Breast epithelium (tissue), 4 donors: ENCODE results near the gene GLT6D1. TPM values are rescaled to one million over a fixed set of nuclear protein-coding genes. Genes with fewer than 3 reads are reported as not detected.

Experiments
- DNase-seq, 2 donors: peaks; one replicate each; pipeline ENCODE4 v3.0.0-alpha.2; 2019; ENCODE audit warnings: low spot score in 2 of 2
- H3K27ac ChIP-seq, 2 donors: fragments of 200-600 bp; sonication (generic) in 1 of 2; one replicate each; pipeline ENCODE4 v1.5.1; 2016 to 2019; ENCODE audit warnings: mild to moderate bottlenecking in 1 of 2
- H3K27me3 ChIP-seq, 2 donors: fragments of 200-600 bp; sonication (generic) in 1 of 2; one replicate each; pipeline versions ENCODE4 v1.5.1 to v1.6.0; 2017 to 2019; ENCODE audit warnings: control low read depth in 1 of 2, mild to moderate bottlenecking in 1 of 2
- H3K36me3 ChIP-seq: fragments of 200-600 bp; one replicate; pipeline ENCODE4 v1.5.1; 2019
- H3K4me1 ChIP-seq, 2 donors: fragments of 200-600 bp; sonication (generic); one replicate each; pipeline ENCODE4 v1.5.1; 2016 to 2019; ENCODE audit warnings: control low read depth in 1 of 2
- H3K4me3 ChIP-seq, 3 donors: fragments of 200-600 bp; sonication (generic); 1 replicate in 2 of 3; 2 replicates in 1 of 3; pipeline ENCODE4 v1.5.1; 2016 to 2019; ENCODE audit warnings: mild to moderate bottlenecking in 3 of 3, moderate library complexity in 2 of 3
- H3K9me3 ChIP-seq, 2 donors: fragments of 200-600 bp; sonication (generic) in 1 of 2; one replicate each; pipeline ENCODE4 v1.5.1; 2016 to 2019; ENCODE audit warnings: control low read depth in 1 of 2
- CTCF ChIP-seq, 3 donors: fragments of 450-650 bp; IDR thresholded peaks; one replicate each; pipeline ENCODE4 v1.5.1; 2016 to 2017; ENCODE audit warnings: antibody characterized with exemption in 3 of 3, mild to moderate bottlenecking in 3 of 3, moderate library complexity in 3 of 3
- POLR2A ChIP-seq: fragments of 450-650 bp; IDR thresholded peaks from one replicate; pipeline ENCODE4 v1.6.1; 2016; ENCODE audit warnings: antibody characterized with exemption, mild to moderate bottlenecking, moderate library complexity
- POLR2AphosphoS5 ChIP-seq, 3 donors: sonication (generic); formaldehyde crosslinking; IDR thresholded peaks; one replicate each; pipeline ENCODE4 v1.6.1; 2017; ENCODE audit warnings: antibody characterized with exemption in 3 of 3
- intact Hi-C: fragments of 100-400 bp; cut with DNase I; formaldehyde crosslinking; loops from one replicate; pipeline ENCODE4 v1.15.1; 2023; ENCODE audit warnings: low total_unique reads
- total RNA-seq, 3 donors: library from RNA; depleted of rRNA; stranded (reverse); fragments of >200 nt; gene quantifications; one replicate each; pipeline ENCODE4 v1.1.0, GENCODE V29; 2016

The GLT6D1 gene
- total RNA-seq, 3 donors from 2014 or later = not detected

- peak in 1 of 2 donors; percentile 45 for DNase-seq
- Histone ChIP-seq H3K9me3 (no peaks in the 10 kb centered on the region), H3K27me3 (peaks cover 0 to 38% of the 10 kb centered on the region in 2 donors), H3K36me3 (no peaks in the 10 kb centered on the region), H3K4me3 (no peak overlapping the region), H3K4me1 (no peaks in the 10 kb centered on the region), H3K27ac (no peak overlapping the region)
- TF ChIP-seq POLR2AphosphoS5 (IDR thresholded peaks at IDR 0.05) = no peak
- no peak for TF ChIP-seq POLR2A
- TF ChIP-seq CTCF (IDR thresholded peaks at IDR 0.05) = no peak
- intact Hi-C loops = no loop called here
Measured at GRCh38 chr9:135660407-135660806, 21.1 kb upstream of the GLT6D1 start.

- Histone ChIP-seq H3K27ac (no peak overlapping the region), H3K4me1 (no peaks in the 10 kb centered on the region), H3K27me3 (peaks cover 0 to 36% of the 10 kb centered on the region in 2 donors), H3K9me3 (no peaks in the 10 kb centered on the region), H3K36me3 (no peaks in the 10 kb centered on the region), H3K4me3 (no peak overlapping the region)
- TF ChIP-seq POLR2A = no peak
- TF ChIP-seq POLR2AphosphoS5 (IDR thresholded peaks at IDR 0.05) = no peak
- TF ChIP-seq CTCF (IDR thresholded peaks at IDR 0.05) = no peak
- intact Hi-C loops = no loop called here
- DNase-seq = no peak
Measured at GRCh38 chr9:135659252-135659651, 19.9 kb upstream of the GLT6D1 start.

GRCh38 chr9:135657416-135657815 lies 18.1 kb upstream of the GLT6D1 start:
- H3K4me1 ChIP-seq = no peaks in the 10 kb centered on the region
- H3K36me3 ChIP-seq = no peaks in the 10 kb centered on the region
- peak in 1 of 2 donors; percentile 20 for DNase-seq
- intact Hi-C loops = no loop called here
- H3K9me3 ChIP-seq = no peaks in the 10 kb centered on the region
- no peak overlapping the region for H3K4me3 ChIP-seq
- no peak for TF ChIP-seq POLR2AphosphoS5 (IDR thresholded peaks at IDR 0.05)
- TF ChIP-seq CTCF (IDR thresholded peaks at IDR 0.05) = no peak
- TF ChIP-seq POLR2A = no peak
- no peak overlapping the region for H3K27ac ChIP-seq
- peaks cover 0 to 22% of the 10 kb centered on the region in 2 donors for H3K27me3 ChIP-seq

GRCh38 chr9:135655317-135655716 lies 16.0 kb upstream of the GLT6D1 start:
- Histone ChIP-seq H3K27ac (no peak overlapping the region), H3K4me3 (no peak overlapping the region), H3K4me1 (no peaks in the 10 kb centered on the region), H3K27me3 (peaks cover 0 to 22% of the 10 kb centered on the region in 2 donors), H3K36me3 (no peaks in the 10 kb centered on the region), H3K9me3 (no peaks in the 10 kb centered on the region)
- no peak for TF ChIP-seq CTCF (IDR thresholded peaks at IDR 0.05)
- TF ChIP-seq POLR2AphosphoS5 (IDR thresholded peaks at IDR 0.05) = no peak
- no peak for TF ChIP-seq POLR2A
- intact Hi-C loops = no loop called here
- DNase-seq = peak in 1 of 2 donors; percentile 43

GRCh38 chr9:135650408-135650807 lies 11.1 kb upstream of the GLT6D1 start:
- Histone ChIP-seq H3K4me1 (no peaks in the 10 kb centered on the region), H3K27ac (no peak overlapping the region), H3K4me3 (no peak overlapping the region), H3K9me3 (peaks cover 21 to 32% of the 10 kb centered on the region in 2 donors), H3K27me3 (peaks cover 0 to 9% of the 10 kb centered on the region in 2 donors), H3K36me3 (no peaks in the 10 kb centered on the region)
- DNase-seq = no peak
- intact Hi-C loops = no loop called here
- TF ChIP-seq CTCF (IDR thresholded peaks at IDR 0.05) = no peak
- no peak for TF ChIP-seq POLR2A
- no peak for TF ChIP-seq POLR2AphosphoS5 (IDR thresholded peaks at IDR 0.05)
